K562 (cell line): ENCODE results near the gene ZNF598. TPM values are rescaled to one million over a fixed set of nuclear protein-coding genes. Genes with fewer than 3 reads are reported as not detected.

Experiments
- CCAR2 ChIP-seq: fragments of 200-400 bp; formaldehyde crosslinking; IDR thresholded peaks from 2 replicates; pipeline ENCODE4 v1.6.1; 2017; ENCODE audit warnings: mild to moderate bottlenecking, low read depth, low read length
- CSDE1 ChIP-seq, 2 experiments: fragments of 450-650 bp; IDR thresholded peaks; 2 replicates each; pipeline ENCODE4 v1.6.1; 2016; ENCODE audit warnings: mild to moderate bottlenecking in 1 of 2
- EZH2 ChIP-seq: IDR thresholded peaks from 2 replicates; pipeline ENCODE4 v1.6.1; 2012; ENCODE audit warnings: low read depth, mild to moderate bottlenecking, inconsistent platforms, low read length, borderline replicate concordance
- FIP1L1 ChIP-seq: fragments of 200-400 bp; formaldehyde crosslinking; IDR thresholded peaks from 2 replicates; pipeline ENCODE4 v1.6.1; 2018; ENCODE audit warnings: mild to moderate bottlenecking, low read depth, low read length; ENCODE audit not compliant: poor library complexity, severe bottlenecking
- FOXJ2 ChIP-seq: fragments of 200-800 bp; sonication (Bioruptor generic); IDR thresholded peaks from 2 replicates; pipeline ENCODE4 v1.6.1; 2016; ENCODE audit warnings: missing genetic modification characterization, missing compliant biosample characterization
- IFI16 ChIP-seq: fragments of 250-450 bp; sonication (Bioruptor Pico); IDR thresholded peaks from 2 replicates; pipeline ENCODE4 v2.1.2; 2022; ENCODE audit warnings: mild to moderate bottlenecking, inconsistent platforms
- MAFF ChIP-seq: IDR thresholded peaks from 2 replicates; pipeline ENCODE4 v1.6.1; 2012; ENCODE audit warnings: low read length, improper control_type of control experiment
- NKRF ChIP-seq: fragments of 450-650 bp; IDR thresholded peaks from 2 replicates; pipeline ENCODE4 v1.6.1; 2016; ENCODE audit warnings: borderline replicate concordance
- NR1H2 ChIP-seq: sonication (generic); formaldehyde crosslinking; IDR thresholded peaks from 2 replicates; pipeline ENCODE4 v1.4.0; 2020; ENCODE audit warnings: mild to moderate bottlenecking, missing genetic modification reagents
- NRF1 ChIP-seq, 2 experiments: fragments of 450-650 bp; IDR thresholded peaks in 1 of 2; conservative IDR thresholded peaks in 1 of 2; 2 replicates each; pipeline ENCODE4 v1.6.1; 2014; ENCODE audit warnings: mild to moderate bottlenecking in 2 of 2
- POLR3G ChIP-seq: IDR thresholded peaks from 2 replicates; pipeline ENCODE4 v1.6.1; 2011; ENCODE audit not compliant: insufficient read length, insufficient replicate concordance; ENCODE audit errors: extremely low read depth
- PREB ChIP-seq: sonication (generic); formaldehyde crosslinking; IDR thresholded peaks from 2 replicates; pipeline ENCODE4 v1.8.1; 2023; ENCODE audit warnings: mild to moderate bottlenecking, missing genetic modification reagents
- PURB ChIP-seq: sonication (generic); formaldehyde crosslinking; IDR thresholded peaks from 2 replicates; pipeline ENCODE4 v1.9.0; 2021; ENCODE audit warnings: low read depth, mild to moderate bottlenecking, missing genetic modification reagents
- RFX1 ChIP-seq: fragments of 450-650 bp; IDR thresholded peaks from 2 replicates; pipeline ENCODE4 v1.6.1; 2016; ENCODE audit warnings: mild to moderate bottlenecking, moderate library complexity
- THRAP3 ChIP-seq: fragments of 450-650 bp; IDR thresholded peaks from 2 replicates; pipeline ENCODE4 v1.6.1; 2016; ENCODE audit warnings: mild to moderate bottlenecking, inconsistent platforms, borderline replicate concordance
- TRIM24 ChIP-seq, 2 experiments: fragments of 450-650 bp; IDR thresholded peaks; 2 replicates each; pipeline ENCODE4 v1.6.1; 2016
- U2AF2 ChIP-seq: fragments of 200-400 bp; formaldehyde crosslinking; optimal IDR thresholded peaks from 2 replicates; pipeline ENCODE3; 2017; ENCODE audit warnings: low read depth, mild to moderate bottlenecking, low read length
- ZC3H8 ChIP-seq: fragments of 450-650 bp; IDR thresholded peaks from 2 replicates; pipeline ENCODE4 v1.6.1; 2017
- ZFP30 ChIP-seq: fragments of 250-450 bp; sonication (Bioruptor Pico); IDR thresholded peaks from 2 replicates; pipeline ENCODE4 v1.8.0; 2022; ENCODE audit warnings: moderate library complexity, mild to moderate bottlenecking, inconsistent platforms, borderline replicate concordance
- ZNF197 ChIP-seq: fragments of 200-800 bp; sonication (Bioruptor generic); IDR thresholded peaks from 2 replicates; pipeline ENCODE4 v1.6.1; 2016; ENCODE audit warnings: low read depth, missing genetic modification characterization, missing compliant biosample characterization
- ZNF384 ChIP-seq: IDR thresholded peaks from 2 replicates; pipeline ENCODE4 v1.6.1; 2012; ENCODE audit warnings: low read depth, low read length, improper control_type of control experiment
- ZNF764 ChIP-seq: fragments of 250-450 bp; sonication (Bioruptor Pico); IDR thresholded peaks from 2 replicates; pipeline ENCODE4 v1.4.0; 2020; ENCODE audit warnings: low read depth, mild to moderate bottlenecking, moderate library complexity
- ZNF780A ChIP-seq: fragments of 250-450 bp; sonication (Bioruptor Pico); IDR thresholded peaks from 2 replicates; pipeline ENCODE4 v1.5.0; 2021; ENCODE audit warnings: mild to moderate bottlenecking
- polyA plus RNA-seq, 8 experiments: library from polyadenylated mRNA; depleted of rRNA in 4 of 8; stranded (reverse) in 5 of 8; unstranded in 3 of 8; fragments of >200 nt; fragmentation: Nextera tagmentation in 2 of 8; fragmentation: Illumina TruSeq in 1 of 8; extraction: Ambion mirVana in 2 of 8; extraction: Trizol in 1 of 8; gene quantifications; 2 replicates each; pipeline versions ENCODE4 v1.2.1 to v1.2.3, GENCODE V29; 2011 to 2014; ENCODE audit warnings: inconsistent platforms in 1 of 8, missing spikeins in 1 of 8
- total RNA-seq, 7 experiments: library from RNA; depleted of rRNA in 6 of 7; stranded (reverse); fragments of >200 nt in 6 of 7; fragmentation: Illumina TruSeq in 2 of 7; extraction: Trizol in 2 of 7; gene quantifications; 2 replicates each; pipeline versions ENCODE4 v1.2.1 to v1.2.3, GENCODE V29; 2011 to 2021; ENCODE audit warnings: low replicate concordance in 1 of 7
- TF ChIP-seq, protein P1 (sequence below): fragments of 250-450 bp; sonication (Bioruptor Pico); IDR thresholded peaks from 2 replicates; pipeline ENCODE4 v1.5.0; 2021
- TF ChIP-seq, protein P2 (sequence below): fragments of 450-650 bp; formaldehyde crosslinking; conservative IDR thresholded peaks from 2 replicates; pipeline ENCODE4 v1.4.0; 2022; ENCODE audit warnings: mild to moderate bottlenecking, missing genetic modification characterization

Gene ZNF598
- total and polyA plus RNA-seq, 9 of the 15 experiments (the other 6 are each of a cell fraction or from before 2014, with no cell fraction given): 0.11 to 115 (median 29.6) TPM

GRCh38 chr16:1959269-1960039 is 50.2 kb downstream of the ZNF598 start, which contains the start of gene NDUFB10 (continued):
- TF ChIP-seq PREB (no peak; the same call in 1 of the 2 replicates), NRF1 (conservative IDR thresholded peaks at IDR 0.05 in 1 of 2, IDR thresholded peaks at IDR 0.05 in 1 of 2) (peak; percentile 93 to 94), ZNF197 (CRISPR knock-in tag) (0 out of 2 replicates have a peak, but pooled peaks have one; percentile 29), THRAP3 (no peak), TRIM24 (IDR thresholded peaks at IDR 0.05) (no peak), NR1H2 (peak; percentile 90; the same call in 1 of the 2 replicates), FIP1L1 (peak; percentile 98), FOXJ2 (tag) (0 out of 2 replicates have a peak, but pooled peaks have one; percentile 18), U2AF2 (no peak), EZH2 (no peak), ZNF384 (no peak), IFI16 (CRISPR knock-in tag) (no peak), ZNF764 (CRISPR knock-in tag) (peak; percentile 95), POLR3G (no peak), ZFP30 (CRISPR knock-in tag) (no peak), RFX1 (no peak), MAFF (no peak), CCAR2 (no peak), PURB (no peak), NKRF (no peak), ZNF780A (CRISPR knock-in tag) (no peak), ZC3H8 (no peak), CSDE1 (IDR thresholded peaks at IDR 0.05) (no peak)
- TF ChIP-seq, protein P1, sequence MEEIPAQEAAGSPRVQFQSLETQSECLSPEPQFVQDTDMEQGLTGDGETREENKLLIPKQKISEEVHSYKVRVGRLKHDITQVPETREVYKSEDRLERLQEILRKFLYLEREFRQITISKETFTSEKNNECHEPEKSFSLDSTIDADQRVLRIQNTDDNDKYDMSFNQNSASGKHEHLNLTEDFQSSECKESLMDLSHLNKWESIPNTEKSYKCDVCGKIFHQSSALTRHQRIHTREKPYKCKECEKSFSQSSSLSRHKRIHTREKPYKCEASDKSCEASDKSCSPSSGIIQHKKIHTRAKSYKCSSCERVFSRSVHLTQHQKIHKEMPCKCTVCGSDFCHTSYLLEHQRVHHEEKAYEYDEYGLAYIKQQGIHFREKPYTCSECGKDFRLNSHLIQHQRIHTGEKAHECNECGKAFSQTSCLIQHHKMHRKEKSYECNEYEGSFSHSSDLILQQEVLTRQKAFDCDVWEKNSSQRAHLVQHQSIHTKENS (CRISPR knock-in tag): no peak
- TF ChIP-seq, protein P2, sequence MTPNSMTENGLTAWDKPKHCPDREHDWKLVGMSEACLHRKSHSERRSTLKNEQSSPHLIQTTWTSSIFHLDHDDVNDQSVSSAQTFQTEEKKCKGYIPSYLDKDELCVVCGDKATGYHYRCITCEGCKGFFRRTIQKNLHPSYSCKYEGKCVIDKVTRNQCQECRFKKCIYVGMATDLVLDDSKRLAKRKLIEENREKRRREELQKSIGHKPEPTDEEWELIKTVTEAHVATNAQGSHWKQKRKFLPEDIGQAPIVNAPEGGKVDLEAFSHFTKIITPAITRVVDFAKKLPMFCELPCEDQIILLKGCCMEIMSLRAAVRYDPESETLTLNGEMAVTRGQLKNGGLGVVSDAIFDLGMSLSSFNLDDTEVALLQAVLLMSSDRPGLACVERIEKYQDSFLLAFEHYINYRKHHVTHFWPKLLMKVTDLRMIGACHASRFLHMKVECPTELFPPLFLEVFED (CRISPR knock-in tag): no peak
